Activated CD4-positive, alpha-beta memory T cell treated with anti-CD3 and anti-CD28 coated beads for 36 hours (primary cell): ENCODE results near the gene FAM227B. TPM values are rescaled to one million over a fixed set of nuclear protein-coding genes. Genes with fewer than 3 reads are reported as not detected.

Experiments used
- CTCF ChIA-PET: fragments of 350-600 bp; sonication (Branson Sonifier 250); formaldehyde crosslinking; loops from one replicate; lab custom pipeline; 2021; ENCODE audit warnings: antibody characterized with exemption, inconsistent platforms; lab: Charles Lee
- POLR2A ChIA-PET: fragments of 350-600 bp; sonication (Branson Sonifier 250); formaldehyde crosslinking; loops from one replicate; lab custom pipeline; 2021; ENCODE audit warnings: antibody characterized with exemption; lab: Charles Lee
- DNase-seq: peaks from one replicate; pipeline ENCODE4 v3.0.0-alpha.2; 2020
- H3K27ac Mint-ChIP-seq: one replicate; pipeline ENCODE4 v1.8.0; 2021; ENCODE audit warnings: mixed read lengths
- H3K27me3 Mint-ChIP-seq: one replicate; pipeline ENCODE4 v1.8.0; 2021; ENCODE audit warnings: mixed read lengths
- H3K36me3 Mint-ChIP-seq: one replicate; pipeline ENCODE4 v1.8.0; 2021; ENCODE audit warnings: mixed read lengths
- H3K4me1 Mint-ChIP-seq: one replicate; pipeline ENCODE4 v1.8.0; 2021; ENCODE audit warnings: low read depth, mixed read lengths
- H3K4me3 Mint-ChIP-seq: one replicate; pipeline ENCODE4 v1.8.0; 2021; ENCODE audit warnings: mild to moderate bottlenecking, mixed read lengths
- H3K9me3 Mint-ChIP-seq: one replicate; pipeline ENCODE4 v1.8.0; 2021; ENCODE audit warnings: mixed read lengths
- intact Hi-C: fragments of 100-400 bp; cut with micrococcal nuclease; formaldehyde crosslinking; loops from one replicate; pipeline ENCODE4 v1.15.1; 2023
- total RNA-seq, 2 experiments: library from RNA; stranded (reverse); gene quantifications; one replicate each; pipeline ENCODE4 v1.2.3, GENCODE V29; 2021

Gene FAM227B
- total RNA-seq, 2 experiments from 2014 or later = 2.8 to 3.8 TPM

GRCh38 chr15:49456166-49456565 is 164.5 kb downstream of the FAM227B start:
- no peaks in the 10 kb centered on the region for H3K4me1 Mint-ChIP-seq
- ChIA-PET CTCF (no interaction called here), POLR2A (no interaction called here)
- intact Hi-C loops = no loop called here
- no peak for DNase-seq
- H3K36me3 Mint-ChIP-seq = no peaks in the 10 kb centered on the region
- no peaks in the 10 kb centered on the region for H3K9me3 Mint-ChIP-seq
- H3K27me3 Mint-ChIP-seq = peaks cover 9% of the 10 kb centered on the region
- no peak overlapping the region for H3K4me3 Mint-ChIP-seq
- H3K27ac Mint-ChIP-seq = no peak overlapping the region

GRCh38 chr15:49452595-49452994 is 168.0 kb downstream of the FAM227B start:
- Mint-ChIP-seq H3K9me3 (no peaks in the 10 kb centered on the region), H3K36me3 (no peaks in the 10 kb centered on the region), H3K4me3 (no peak overlapping the region), H3K27ac (no peak overlapping the region), H3K27me3 (peaks cover 6% of the 10 kb centered on the region), H3K4me1 (no peaks in the 10 kb centered on the region)
- intact Hi-C loops = no loop called here
- ChIA-PET POLR2A (no interaction called here), CTCF (no interaction called here)
- DNase-seq = no peak

DNA sequence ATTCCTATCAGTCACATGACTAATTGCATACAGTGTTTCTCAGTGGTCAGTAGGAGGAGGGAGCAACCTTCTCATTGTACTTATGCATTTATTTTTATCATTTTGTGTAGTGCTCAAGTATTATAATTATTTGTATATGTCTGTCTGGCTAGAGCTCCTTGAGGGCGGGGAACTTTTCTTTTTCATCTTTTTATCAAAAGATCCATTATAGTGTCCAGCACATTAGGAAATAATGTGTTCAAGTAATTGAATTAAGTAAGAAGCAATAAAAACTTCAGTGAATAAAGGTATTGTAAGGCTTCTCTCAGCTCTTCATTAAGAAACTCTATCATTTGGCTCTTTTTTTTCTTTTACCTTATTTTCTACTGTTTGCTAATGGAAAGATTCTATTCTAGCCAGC is 178.8 kb downstream of the FAM227B start:
- no peaks in the 10 kb centered on the region for H3K36me3 Mint-ChIP-seq
- peaks cover 4% of the 10 kb centered on the region for H3K4me1 Mint-ChIP-seq
- H3K27me3 Mint-ChIP-seq = no peaks in the 10 kb centered on the region
- no peak overlapping the region for H3K4me3 Mint-ChIP-seq
- DNase-seq = no peak
- ChIA-PET POLR2A (no interaction called here), CTCF (no interaction called here)
- no peaks in the 10 kb centered on the region for H3K9me3 Mint-ChIP-seq
- no peak overlapping the region for H3K27ac Mint-ChIP-seq
- intact Hi-C loops = no loop called here

DNA sequence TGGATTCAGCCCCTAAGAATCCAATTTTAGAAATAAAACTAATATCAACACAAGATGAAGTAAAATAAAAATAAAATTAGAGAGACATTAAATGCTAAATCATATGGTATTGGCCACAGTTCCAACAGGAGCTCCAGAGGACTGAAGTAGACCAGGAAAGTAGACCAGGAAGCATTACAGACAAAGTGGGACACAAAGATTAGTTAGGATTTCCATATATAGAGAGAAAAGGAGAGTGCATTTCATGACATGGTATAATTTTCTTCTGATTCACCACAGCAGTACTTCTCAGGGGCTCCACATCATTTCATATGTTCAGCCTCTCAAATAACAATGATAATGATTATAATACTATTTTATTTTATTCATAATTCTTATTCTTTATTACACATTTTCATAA is 179.3 kb downstream of the FAM227B start:
- Mint-ChIP-seq H3K4me1 (peaks cover 4% of the 10 kb centered on the region), H3K9me3 (no peaks in the 10 kb centered on the region), H3K4me3 (no peak overlapping the region), H3K27ac (no peak overlapping the region), H3K36me3 (no peaks in the 10 kb centered on the region), H3K27me3 (no peaks in the 10 kb centered on the region)
- ChIA-PET CTCF (no interaction called here), POLR2A (no interaction called here)
- intact Hi-C loops = no loop called here
- no peak for DNase-seq

DNA sequence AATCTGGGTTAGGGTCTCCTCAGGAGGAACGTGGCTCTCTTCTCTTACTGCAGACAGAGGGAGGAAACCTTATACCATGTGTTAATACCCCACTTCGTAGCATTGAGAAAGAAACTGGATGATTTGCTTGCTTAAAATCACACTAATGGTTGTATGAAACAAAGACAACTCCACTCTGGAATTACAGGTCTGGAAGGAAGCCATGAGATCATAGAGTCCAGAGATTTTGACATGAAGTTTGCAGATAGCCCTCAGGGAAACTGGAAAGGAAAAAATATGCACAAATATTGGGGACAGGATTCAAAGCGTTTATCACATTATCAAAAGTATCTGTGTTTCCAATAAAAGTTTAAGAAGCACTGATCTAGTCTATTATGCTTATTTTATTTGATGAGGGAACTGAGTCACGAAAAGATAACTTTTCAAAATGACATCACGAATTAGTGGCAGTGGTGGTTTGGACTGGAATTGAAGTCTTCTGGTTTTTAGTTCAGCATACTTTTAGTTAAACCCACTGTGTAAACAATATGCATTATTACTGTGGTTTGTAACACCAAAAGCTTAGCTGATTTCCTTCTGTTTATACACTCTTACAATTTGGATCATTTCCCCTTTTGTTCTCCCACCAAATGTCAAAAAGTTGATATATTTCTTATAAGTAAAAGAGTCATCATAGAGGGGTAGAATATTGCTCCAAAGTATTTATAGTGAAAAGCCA is 180.8 kb downstream of the FAM227B start:
- Mint-ChIP-seq H3K27me3 (no peaks in the 10 kb centered on the region), H3K4me1 (peaks cover 4% of the 10 kb centered on the region), H3K27ac (no peak overlapping the region), H3K4me3 (no peak overlapping the region), H3K9me3 (no peaks in the 10 kb centered on the region), H3K36me3 (no peaks in the 10 kb centered on the region)
- intact Hi-C loops = no loop called here
- ChIA-PET CTCF (interaction anchor here (1.2 kb wide), 1 partner anchor 32 kb away, joined by 3 read pairs; no protein-coding TSS in a partner anchor), POLR2A (no interaction called here)
- no peak for DNase-seq

DNA sequence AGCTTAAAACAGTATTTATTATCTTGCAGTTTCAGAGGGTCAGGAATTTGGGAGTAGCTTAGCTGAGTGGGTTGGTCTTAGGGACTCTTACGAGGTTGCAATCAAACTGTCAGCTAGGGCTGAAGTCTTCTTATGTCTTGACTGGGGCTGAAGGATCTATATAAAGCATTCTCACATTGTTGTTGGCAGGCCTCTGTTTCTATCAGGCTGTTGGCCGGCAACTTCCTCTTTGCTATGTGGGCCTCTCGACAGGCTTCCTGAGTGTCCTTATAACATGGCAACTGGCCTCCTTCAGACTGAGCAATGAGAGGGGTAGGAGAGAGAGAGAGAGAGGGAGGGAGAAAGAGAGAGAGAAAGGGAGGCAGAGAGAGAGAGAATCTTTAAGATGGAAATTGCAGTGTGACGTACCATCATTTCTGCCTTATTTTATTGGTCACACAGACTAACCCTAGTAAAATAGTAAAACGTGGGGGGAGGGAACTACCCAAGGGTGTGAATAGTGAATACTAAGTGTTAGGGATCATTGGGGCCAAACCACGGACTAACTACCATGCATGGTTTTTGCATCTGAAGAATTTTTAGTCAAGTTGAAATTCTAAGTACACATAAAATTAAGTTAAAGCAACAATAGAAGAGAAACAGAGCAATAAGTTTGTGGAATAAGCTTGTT is 181.5 kb downstream of the FAM227B start:
- intact Hi-C loops = no loop called here
- Mint-ChIP-seq H3K27ac (no peak overlapping the region), H3K4me3 (no peak overlapping the region), H3K36me3 (no peaks in the 10 kb centered on the region), H3K27me3 (no peaks in the 10 kb centered on the region), H3K9me3 (no peaks in the 10 kb centered on the region), H3K4me1 (peaks cover 4% of the 10 kb centered on the region)
- no peak for DNase-seq
- CTCF ChIA-PET = interaction anchor here (1.2 kb wide), 1 partner anchor 32 kb away, joined by 3 read pairs; no protein-coding TSS in a partner anchor
- POLR2A ChIA-PET = no interaction called here

GRCh38 chr15:49436751-49437150 is 183.9 kb downstream of the FAM227B start:
- no peak overlapping the region for H3K27ac Mint-ChIP-seq
- intact Hi-C loops = no loop called here
- H3K36me3 Mint-ChIP-seq = no peaks in the 10 kb centered on the region
- no peaks in the 10 kb centered on the region for H3K27me3 Mint-ChIP-seq
- H3K4me3 Mint-ChIP-seq = no peak overlapping the region
- H3K4me1 Mint-ChIP-seq = peaks cover 4% of the 10 kb centered on the region
- DNase-seq = no peak
- POLR2A ChIA-PET = no interaction called here
- CTCF ChIA-PET = no interaction called here
- H3K9me3 Mint-ChIP-seq = no peaks in the 10 kb centered on the region

- no peaks in the 10 kb centered on the region for H3K9me3 Mint-ChIP-seq
- H3K36me3 Mint-ChIP-seq = no peaks in the 10 kb centered on the region
- no peak for DNase-seq
- no peak overlapping the region for H3K4me3 Mint-ChIP-seq
- POLR2A ChIA-PET = no interaction called here
- no peak overlapping the region for H3K27ac Mint-ChIP-seq
- intact Hi-C loops = no loop called here
- CTCF ChIA-PET = no interaction called here
- peaks cover 3% of the 10 kb centered on the region for H3K4me1 Mint-ChIP-seq
- peaks cover 1% of the 10 kb centered on the region for H3K27me3 Mint-ChIP-seq
Measured at GRCh38 chr15:49435174-49435573, 185.4 kb downstream of the FAM227B start.

DNA sequence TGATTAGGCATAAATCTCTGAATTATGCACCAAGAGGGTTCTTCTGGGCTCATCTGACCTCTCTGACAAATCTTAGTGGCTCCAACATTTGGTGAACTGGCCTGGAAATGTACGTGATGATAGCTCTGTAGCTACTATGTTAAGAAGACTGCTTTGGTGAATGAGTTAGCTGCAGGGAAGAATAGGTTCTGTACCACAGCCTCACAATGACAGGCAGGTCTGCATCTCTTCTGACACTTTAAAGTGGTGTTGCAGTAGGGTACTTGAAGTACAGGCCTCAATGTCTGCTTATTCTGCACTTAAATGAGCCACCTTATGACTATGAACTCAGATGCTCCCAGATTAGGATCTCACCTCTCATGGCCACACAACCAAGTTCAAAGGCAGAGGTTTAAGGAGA is 190.6 kb downstream of the FAM227B start:
- Mint-ChIP-seq H3K27ac (no peak overlapping the region), H3K9me3 (no peaks in the 10 kb centered on the region), H3K4me1 (no peaks in the 10 kb centered on the region), H3K4me3 (no peak overlapping the region), H3K36me3 (no peaks in the 10 kb centered on the region), H3K27me3 (peaks cover 1% of the 10 kb centered on the region)
- intact Hi-C loops = no loop called here
- DNase-seq = no peak
- ChIA-PET CTCF (no interaction called here), POLR2A (no interaction called here)

DNA sequence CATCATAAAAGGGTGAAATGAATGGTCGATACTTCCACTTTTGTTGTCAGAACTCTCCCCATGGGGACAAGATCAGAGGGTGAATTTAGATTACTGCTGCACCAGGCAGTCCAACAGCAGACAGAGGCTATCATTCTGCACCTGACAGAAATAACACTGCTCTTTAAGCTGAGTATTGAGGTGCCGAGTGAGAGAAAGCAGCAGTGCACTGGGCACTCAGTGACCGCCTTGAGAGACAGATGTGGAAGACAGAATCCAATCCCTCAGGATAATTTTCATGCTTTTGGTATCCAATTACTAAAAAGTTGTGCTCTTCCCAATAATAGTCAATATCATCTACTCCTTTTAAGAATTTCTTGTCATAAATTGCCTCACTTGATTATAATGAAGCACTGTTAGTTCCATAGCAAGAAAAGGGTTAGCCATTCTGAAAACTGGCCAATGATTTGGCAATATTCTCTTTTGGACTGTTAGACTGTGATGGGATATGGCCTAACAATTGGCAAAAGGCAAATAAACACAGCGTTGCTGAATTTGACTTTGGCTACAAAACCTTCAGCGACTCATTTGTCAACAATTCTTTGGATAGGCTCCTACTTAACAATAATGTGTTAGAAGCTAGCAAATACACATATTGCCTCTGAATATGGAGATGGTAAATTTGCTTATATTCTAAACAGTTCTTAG is 192.1 kb downstream of the FAM227B start:
- H3K36me3 Mint-ChIP-seq = no peaks in the 10 kb centered on the region
- no peaks in the 10 kb centered on the region for H3K4me1 Mint-ChIP-seq
- H3K27ac Mint-ChIP-seq = no peak overlapping the region
- no peak overlapping the region for H3K4me3 Mint-ChIP-seq
- no peaks in the 10 kb centered on the region for H3K9me3 Mint-ChIP-seq
- intact Hi-C loops = no loop called here
- peaks cover 1% of the 10 kb centered on the region for H3K27me3 Mint-ChIP-seq
- no peak for DNase-seq
- POLR2A ChIA-PET = no interaction called here
- CTCF ChIA-PET = no interaction called here

DNA sequence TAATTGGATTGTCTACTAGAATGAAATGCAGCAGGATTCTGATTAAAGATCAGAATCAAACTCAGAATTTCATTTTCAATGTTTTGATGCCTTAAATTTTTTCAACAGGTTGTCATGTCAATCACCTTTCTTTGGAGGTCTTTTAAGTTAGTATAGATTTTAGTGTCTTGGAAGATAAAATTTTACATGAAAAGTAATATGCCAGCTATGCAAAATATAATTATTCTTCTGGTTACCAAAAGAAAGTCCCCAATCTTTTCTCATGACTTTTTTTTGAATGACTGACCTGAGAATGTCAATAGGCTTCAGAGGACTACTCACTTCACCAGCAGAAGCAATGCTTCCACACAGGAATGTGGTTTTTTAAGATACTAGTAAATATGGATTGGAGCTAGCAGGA is 193.2 kb downstream of the FAM227B start:
- Mint-ChIP-seq H3K9me3 (no peaks in the 10 kb centered on the region), H3K36me3 (no peaks in the 10 kb centered on the region), H3K4me3 (no peak overlapping the region), H3K27me3 (peaks cover 1% of the 10 kb centered on the region), H3K27ac (no peak overlapping the region), H3K4me1 (no peaks in the 10 kb centered on the region)
- no peak for DNase-seq
- ChIA-PET POLR2A (no interaction called here), CTCF (no interaction called here)
- intact Hi-C loops = no loop called here

DNA sequence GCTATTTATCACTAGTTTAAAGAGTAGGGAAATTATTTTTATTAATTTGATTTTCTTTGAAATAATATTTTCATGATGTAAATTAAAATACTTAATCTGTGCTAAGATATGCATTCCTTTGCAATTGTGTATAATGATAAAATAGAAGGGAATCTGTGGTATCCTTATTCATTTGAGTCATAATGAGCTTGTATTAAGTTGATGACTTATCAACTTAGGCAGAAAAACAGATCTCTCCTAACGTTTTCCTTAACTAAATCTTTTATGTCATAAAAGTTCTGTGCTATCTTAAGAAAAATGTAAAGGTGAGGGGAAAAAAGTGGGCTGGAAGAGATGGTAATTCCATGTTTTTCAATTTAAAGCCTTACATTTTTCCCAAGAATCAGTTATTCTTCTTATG is 195.7 kb downstream of the FAM227B start:
- ChIA-PET POLR2A (no interaction called here), CTCF (interaction anchor here (4.9 kb wide), 1 partner anchor 188 kb away, joined by 69 read pairs; no protein-coding TSS in a partner anchor)
- DNase-seq = no peak
- Mint-ChIP-seq H3K9me3 (no peaks in the 10 kb centered on the region), H3K4me1 (peaks cover 3% of the 10 kb centered on the region), H3K36me3 (no peaks in the 10 kb centered on the region), H3K27me3 (no peaks in the 10 kb centered on the region), H3K4me3 (no peak overlapping the region), H3K27ac (no peak overlapping the region)
- intact Hi-C loops = loop anchor here (5.0 kb wide), 1 partner anchor 717 kb away; no protein-coding TSS in a partner anchor
